K562 (cell line): ENCODE measurements around the gene HES4. TPM values are rescaled to one million over a fixed set of nuclear protein-coding genes. Genes with fewer than 3 reads are reported as not detected.
A peak's percentile ranks its signal among the peaks of the same experiment; 100 is the strongest.

Experiments
- CREM ChIP-seq: IDR thresholded peaks from 2 replicates; pipeline ENCODE4 v1.6.1; 2014; ENCODE audit warnings: antibody characterized with exemption, low read depth
- FOSL1 ChIP-seq: fragments of 200-800 bp; sonication (Bioruptor generic); conservative IDR thresholded peaks from 2 replicates; pipeline ENCODE4 v1.6.1; 2016; ENCODE audit warnings: missing genetic modification characterization, missing compliant biosample characterization
- FUS ChIP-seq: fragments of 200-400 bp; formaldehyde crosslinking; optimal IDR thresholded peaks from 2 replicates; pipeline ENCODE3; 2017; ENCODE audit warnings: low read depth, low read length
- GABPB1 ChIP-seq: sonication (generic); formaldehyde crosslinking; IDR thresholded peaks from 2 replicates; pipeline ENCODE4 v1.8.0; 2022; ENCODE audit warnings: mild to moderate bottlenecking, missing genetic modification reagents
- HDAC6 ChIP-seq: IDR thresholded peaks from 2 replicates; pipeline ENCODE4 v1.6.1; 2012; ENCODE audit warnings: low read depth, mild to moderate bottlenecking, control low read depth, inconsistent platforms, low read length, moderate library complexity
- L3MBTL2 ChIP-seq: fragments of 450-650 bp; IDR thresholded peaks from 2 replicates; pipeline ENCODE4 v1.6.1; 2016; ENCODE audit warnings: mild to moderate bottlenecking, moderate library complexity
- MCM2 ChIP-seq: fragments of 450-650 bp; IDR thresholded peaks from 2 replicates; pipeline ENCODE4 v1.6.1; 2017; ENCODE audit warnings: low read depth, mild to moderate bottlenecking
- POLR2AphosphoS2 ChIP-seq: IDR thresholded peaks from 2 replicates; pipeline ENCODE4 v1.6.1; 2012; ENCODE audit warnings: low read length, improper control_type of control experiment
- PRPF4 ChIP-seq: fragments of 200-400 bp; formaldehyde crosslinking; IDR thresholded peaks from one replicate; pipeline ENCODE4 v1.6.1; 2017; ENCODE audit warnings: low read length, low read depth, mild to moderate bottlenecking; ENCODE audit not compliant: insufficient read depth, poor library complexity, severe bottlenecking
- TCF7 ChIP-seq: sonication (generic); IDR thresholded peaks from 2 replicates; pipeline ENCODE4 v1.6.1; 2016; ENCODE audit warnings: antibody characterized with exemption, borderline replicate concordance
- TRIM24 ChIP-seq, 2 experiments: fragments of 450-650 bp; IDR thresholded peaks; 2 replicates each; pipeline ENCODE4 v1.6.1; 2016
- ZBTB17 ChIP-seq: fragments of 450-650 bp; formaldehyde crosslinking; IDR thresholded peaks from 2 replicates; pipeline ENCODE4 v1.4.0; 2020; ENCODE audit warnings: mild to moderate bottlenecking
- ZFX ChIP-seq: sonication (generic); formaldehyde crosslinking; IDR thresholded peaks from 2 replicates; pipeline ENCODE4 v1.8.0; 2022; ENCODE audit warnings: mild to moderate bottlenecking, missing genetic modification reagents, moderate library complexity
- ZNF274 ChIP-seq: IDR thresholded peaks from 2 replicates; pipeline ENCODE4 v1.6.1; 2011; ENCODE audit warnings: low read depth, mild to moderate bottlenecking, low read length, moderate library complexity, borderline replicate concordance
- ZNF830 ChIP-seq: fragments of 250-450 bp; sonication (Bioruptor Pico); IDR thresholded peaks from 2 replicates; pipeline ENCODE4 v1.5.0; 2021; ENCODE audit warnings: mild to moderate bottlenecking
- polyA plus RNA-seq, 8 experiments: library from polyadenylated mRNA; depleted of rRNA in 4 of 8; stranded (reverse) in 5 of 8; unstranded in 3 of 8; fragments of >200 nt; fragmentation: Nextera tagmentation in 2 of 8; fragmentation: Illumina TruSeq in 1 of 8; extraction: Ambion mirVana in 2 of 8; extraction: Trizol in 1 of 8; gene quantifications; 2 replicates each; pipeline versions ENCODE4 v1.2.1 to v1.2.3, GENCODE V29; 2011 to 2014; ENCODE audit warnings: inconsistent platforms in 1 of 8, missing spikeins in 1 of 8
- total RNA-seq, 7 experiments: library from RNA; depleted of rRNA in 6 of 7; stranded (reverse); fragments of >200 nt in 6 of 7; fragmentation: Illumina TruSeq in 2 of 7; extraction: Trizol in 2 of 7; gene quantifications; 2 replicates each; pipeline versions ENCODE4 v1.2.1 to v1.2.3, GENCODE V29; 2011 to 2021; ENCODE audit warnings: low replicate concordance in 1 of 7
- TF ChIP-seq, protein P1 (sequence below), 2 experiments: fragments of 450-650 bp in 1 of 2; sonication (generic) in 1 of 2; formaldehyde crosslinking; conservative IDR thresholded peaks; 2 replicates each; pipeline versions ENCODE4 v1.4.0 to v1.8.1; 2020 to 2022; ENCODE audit warnings: mild to moderate bottlenecking in 1 of 2, missing genetic modification reagents in 1 of 2
- TF ChIP-seq, protein P2 (sequence below): fragments of 250-450 bp; sonication (Bioruptor Pico); IDR thresholded peaks from 2 replicates; pipeline ENCODE4 v1.9.0; 2021; ENCODE audit warnings: mild to moderate bottlenecking, inconsistent platforms
- TF ChIP-seq, protein P3 (sequence below): fragments of 450-650 bp; formaldehyde crosslinking; IDR thresholded peaks from 2 replicates; pipeline ENCODE4 v1.4.0; 2020; ENCODE audit warnings: mild to moderate bottlenecking, moderate library complexity
- TF ChIP-seq, protein P4 (sequence below): fragments of 450-650 bp; IDR thresholded peaks from 2 replicates; pipeline ENCODE4 v1.6.1; 2016; ENCODE audit warnings: mild to moderate bottlenecking

The HES4 gene
- total and polyA plus RNA-seq, 9 of the 15 experiments (the other 6 are each of a cell fraction or from before 2014, with no cell fraction given) = 0.21 to 43.7 (median 5.3) TPM; not detected in 2

DNA sequence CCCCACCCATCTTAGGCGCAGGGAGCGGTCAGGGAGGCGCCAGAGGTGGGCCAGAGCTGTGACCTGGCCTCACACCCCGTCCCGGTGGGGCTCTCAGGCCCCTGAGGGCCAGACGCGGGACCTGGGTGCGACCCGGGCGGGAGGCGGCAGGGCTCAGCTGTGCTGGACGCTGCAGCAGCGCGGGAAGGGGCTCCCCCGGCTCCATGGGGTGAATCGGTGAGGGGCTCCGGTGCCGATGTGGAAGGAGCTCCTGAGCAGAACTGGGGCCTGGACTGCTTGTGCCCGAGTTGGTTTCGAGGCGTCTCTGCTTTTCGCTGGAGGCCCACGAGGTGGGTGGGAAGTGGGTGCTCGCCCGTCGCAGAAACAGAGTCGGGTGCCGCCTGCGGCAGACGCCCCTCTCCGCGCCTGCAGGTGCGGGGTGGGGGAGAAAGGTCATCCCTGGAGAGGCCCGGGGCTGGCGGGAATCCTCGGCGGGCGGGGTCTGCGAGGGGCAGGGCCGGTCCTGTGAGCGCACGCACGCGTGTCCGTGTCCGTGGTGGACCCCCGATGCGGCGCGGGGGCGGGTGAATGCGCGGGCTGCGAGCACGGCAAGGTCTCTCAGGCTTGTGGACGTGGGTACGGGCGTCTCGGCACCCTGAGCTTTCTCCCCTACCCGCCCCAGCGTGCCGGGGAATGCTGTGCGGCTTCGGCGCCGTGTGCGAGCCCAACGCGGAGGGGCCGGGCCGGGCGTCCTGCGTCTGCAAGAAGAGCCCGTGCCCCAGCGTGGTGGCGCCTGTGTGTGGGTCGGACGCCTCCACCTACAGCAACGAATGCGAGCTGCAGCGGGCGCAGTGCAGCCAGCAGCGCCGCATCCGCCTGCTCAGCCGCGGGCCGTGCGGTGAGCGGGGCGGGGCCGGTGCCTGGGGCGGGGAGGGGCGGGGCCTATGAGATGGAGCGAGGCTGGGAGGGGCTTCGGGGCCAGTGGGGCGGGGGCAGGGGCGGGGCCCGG, 40.4 kb upstream of the HES4 start (continued):
- TF ChIP-seq GABPB1 (peak; percentile 64), ZNF274 (no peak), PRPF4 (peak; percentile 10), TRIM24 (IDR thresholded peaks at IDR 0.05) (no peak), FUS (no peak), HDAC6 (no peak), CREM (no peak; the same call in 1 of the 2 replicates), MCM2 (no peak), TCF7 (no peak), L3MBTL2 (0 out of 2 replicates have a peak, but pooled peaks have one; percentile 56), ZNF830 (CRISPR knock-in tag) (no peak), ZBTB17 (CRISPR knock-in tag) (0 out of 2 replicates have a peak, but pooled peaks have one; percentile 55), FOSL1 (tag) (no peak), ZFX (CRISPR knock-in tag) (no peak; the same call in 1 of the 2 replicates), POLR2AphosphoS2 (no peak)
- TF ChIP-seq, protein P1, sequence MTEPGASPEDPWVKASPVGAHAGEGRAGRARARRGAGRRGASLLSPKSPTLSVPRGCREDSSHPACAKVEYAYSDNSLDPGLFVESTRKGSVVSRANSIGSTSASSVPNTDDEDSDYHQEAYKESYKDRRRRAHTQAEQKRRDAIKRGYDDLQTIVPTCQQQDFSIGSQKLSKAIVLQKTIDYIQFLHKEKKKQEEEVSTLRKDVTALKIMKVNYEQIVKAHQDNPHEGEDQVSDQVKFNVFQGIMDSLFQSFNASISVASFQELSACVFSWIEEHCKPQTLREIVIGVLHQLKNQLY (CRISPR knock-in tag; conservative IDR thresholded peaks at IDR 0.05) = no peak
- TF ChIP-seq, protein P2, sequence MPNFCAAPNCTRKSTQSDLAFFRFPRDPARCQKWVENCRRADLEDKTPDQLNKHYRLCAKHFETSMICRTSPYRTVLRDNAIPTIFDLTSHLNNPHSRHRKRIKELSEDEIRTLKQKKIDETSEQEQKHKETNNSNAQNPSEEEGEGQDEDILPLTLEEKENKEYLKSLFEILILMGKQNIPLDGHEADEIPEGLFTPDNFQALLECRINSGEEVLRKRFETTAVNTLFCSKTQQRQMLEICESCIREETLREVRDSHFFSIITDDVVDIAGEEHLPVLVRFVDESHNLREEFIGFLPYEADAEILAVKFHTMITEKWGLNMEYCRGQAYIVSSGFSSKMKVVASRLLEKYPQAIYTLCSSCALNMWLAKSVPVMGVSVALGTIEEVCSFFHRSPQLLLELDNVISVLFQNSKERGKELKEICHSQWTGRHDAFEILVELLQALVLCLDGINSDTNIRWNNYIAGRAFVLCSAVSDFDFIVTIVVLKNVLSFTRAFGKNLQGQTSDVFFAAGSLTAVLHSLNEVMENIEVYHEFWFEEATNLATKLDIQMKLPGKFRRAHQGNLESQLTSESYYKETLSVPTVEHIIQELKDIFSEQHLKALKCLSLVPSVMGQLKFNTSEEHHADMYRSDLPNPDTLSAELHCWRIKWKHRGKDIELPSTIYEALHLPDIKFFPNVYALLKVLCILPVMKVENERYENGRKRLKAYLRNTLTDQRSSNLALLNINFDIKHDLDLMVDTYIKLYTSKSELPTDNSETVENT (CRISPR knock-in tag) = peak; percentile 60; the same call in 1 of the 2 replicates
- TF ChIP-seq, protein P3, sequence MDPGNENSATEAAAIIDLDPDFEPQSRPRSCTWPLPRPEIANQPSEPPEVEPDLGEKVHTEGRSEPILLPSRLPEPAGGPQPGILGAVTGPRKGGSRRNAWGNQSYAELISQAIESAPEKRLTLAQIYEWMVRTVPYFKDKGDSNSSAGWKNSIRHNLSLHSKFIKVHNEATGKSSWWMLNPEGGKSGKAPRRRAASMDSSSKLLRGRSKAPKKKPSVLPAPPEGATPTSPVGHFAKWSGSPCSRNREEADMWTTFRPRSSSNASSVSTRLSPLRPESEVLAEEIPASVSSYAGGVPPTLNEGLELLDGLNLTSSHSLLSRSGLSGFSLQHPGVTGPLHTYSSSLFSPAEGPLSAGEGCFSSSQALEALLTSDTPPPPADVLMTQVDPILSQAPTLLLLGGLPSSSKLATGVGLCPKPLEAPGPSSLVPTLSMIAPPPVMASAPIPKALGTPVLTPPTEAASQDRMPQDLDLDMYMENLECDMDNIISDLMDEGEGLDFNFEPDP (CRISPR knock-in tag) = peak; percentile 31; the same call in 1 of the 2 replicates
- TF ChIP-seq, protein P4, sequence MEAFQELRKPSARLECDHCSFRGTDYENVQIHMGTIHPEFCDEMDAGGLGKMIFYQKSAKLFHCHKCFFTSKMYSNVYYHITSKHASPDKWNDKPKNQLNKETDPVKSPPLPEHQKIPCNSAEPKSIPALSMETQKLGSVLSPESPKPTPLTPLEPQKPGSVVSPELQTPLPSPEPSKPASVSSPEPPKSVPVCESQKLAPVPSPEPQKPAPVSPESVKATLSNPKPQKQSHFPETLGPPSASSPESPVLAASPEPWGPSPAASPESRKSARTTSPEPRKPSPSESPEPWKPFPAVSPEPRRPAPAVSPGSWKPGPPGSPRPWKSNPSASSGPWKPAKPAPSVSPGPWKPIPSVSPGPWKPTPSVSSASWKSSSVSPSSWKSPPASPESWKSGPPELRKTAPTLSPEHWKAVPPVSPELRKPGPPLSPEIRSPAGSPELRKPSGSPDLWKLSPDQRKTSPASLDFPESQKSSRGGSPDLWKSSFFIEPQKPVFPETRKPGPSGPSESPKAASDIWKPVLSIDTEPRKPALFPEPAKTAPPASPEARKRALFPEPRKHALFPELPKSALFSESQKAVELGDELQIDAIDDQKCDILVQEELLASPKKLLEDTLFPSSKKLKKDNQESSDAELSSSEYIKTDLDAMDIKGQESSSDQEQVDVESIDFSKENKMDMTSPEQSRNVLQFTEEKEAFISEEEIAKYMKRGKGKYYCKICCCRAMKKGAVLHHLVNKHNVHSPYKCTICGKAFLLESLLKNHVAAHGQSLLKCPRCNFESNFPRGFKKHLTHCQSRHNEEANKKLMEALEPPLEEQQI = no peak
